Activated T-cell treated with anti-CD3 and anti-CD28 coated beads, Interleukin-2, amount 50 U/mL, for 72 hours (primary cell): Measurements from ENCODE around the gene KLB. TPM values are rescaled to one million over a fixed set of nuclear protein-coding genes. Genes with fewer than 3 reads are reported as not detected.

ENCODE experiments used
- ATAC-seq, 2 donors: fragments of 150-1000 bp; cut with Tn5 transposase; replicated peaks in 1 of 2; 2 replicates each; pipeline ENCODE4 v1.10.0; 2021; ENCODE audit warnings: moderate library complexity in 2 of 2, mild to moderate bottlenecking in 1 of 2
- DNase-seq, 2 donors: peaks; one replicate each; pipeline ENCODE4 v3.0.0; 2021 to 2022; ENCODE audit warnings: mixed read lengths in 1 of 2
- H3K27ac Mint-ChIP-seq: one replicate; pipeline ENCODE4 v1.8.0; 2022; ENCODE audit warnings: mild to moderate bottlenecking, moderate library complexity, mixed read lengths
- H3K27me3 Mint-ChIP-seq: one replicate; pipeline ENCODE4 v1.8.0; 2022; ENCODE audit warnings: low read depth, mixed read lengths
- H3K36me3 Mint-ChIP-seq, 2 donors: one replicate each; pipeline ENCODE4 v1.8.0; 2022; ENCODE audit warnings: mixed read lengths in 2 of 2, mild to moderate bottlenecking in 1 of 2; ENCODE audit not compliant: insufficient read depth in 2 of 2
- H3K4me1 Mint-ChIP-seq: one replicate; pipeline ENCODE4 v1.8.0; 2022; ENCODE audit warnings: low read depth, mixed read lengths
- H3K4me3 Mint-ChIP-seq, 2 donors: one replicate each; pipeline ENCODE4 v1.8.0; 2022; ENCODE audit warnings: mild to moderate bottlenecking in 2 of 2, mixed read lengths in 2 of 2, moderate library complexity in 2 of 2
- H3K9me3 Mint-ChIP-seq, 2 donors: one replicate each; pipeline ENCODE4 v1.8.0; 2022; ENCODE audit warnings: mixed read lengths in 2 of 2
- total RNA-seq, 2 donors: library from RNA; stranded (reverse); gene quantifications; one replicate each; pipeline ENCODE4 v1.2.3, GENCODE V29; 2022

Gene KLB
- total RNA-seq, 2 donors from 2014 or later = not detected

GRCh38 chr4:39433878-39434492, 27.3 kb downstream of the KLB start:
- no peaks in the 10 kb centered on the region for H3K4me1 Mint-ChIP-seq
- no peak for ATAC-seq
- no peaks in the 10 kb centered on the region for H3K27me3 Mint-ChIP-seq
- H3K4me3 Mint-ChIP-seq = no peak overlapping the region
- no peaks in the 10 kb centered on the region for H3K36me3 Mint-ChIP-seq
- DNase-seq = no peak
- H3K9me3 Mint-ChIP-seq = no peaks in the 10 kb centered on the region
- H3K27ac Mint-ChIP-seq = no peak overlapping the region

- Mint-ChIP-seq H3K4me1 (no peaks in the 10 kb centered on the region), H3K27me3 (no peaks in the 10 kb centered on the region), H3K27ac (no peak overlapping the region), H3K36me3 (no peaks in the 10 kb centered on the region), H3K9me3 (no peaks in the 10 kb centered on the region), H3K4me3 (no peak overlapping the region)
- ATAC-seq (no peak), DNase-seq (no peak)
Measured at GRCh38 chr4:39435659-39436563, 29.2 kb downstream of the KLB start.

- Mint-ChIP-seq H3K9me3 (no peaks in the 10 kb centered on the region), H3K27me3 (no peaks in the 10 kb centered on the region), H3K36me3 (no peaks in the 10 kb centered on the region), H3K27ac (no peak overlapping the region), H3K4me3 (no peak overlapping the region), H3K4me1 (peaks cover 11% of the 10 kb centered on the region)
- DNase-seq (no peak), ATAC-seq (peak; percentile 26 to 45)
Measured at GRCh38 chr4:39441593-39441992, 34.9 kb downstream of the KLB start.

- H3K27me3 Mint-ChIP-seq = no peaks in the 10 kb centered on the region
- ATAC-seq (peak; percentile 42 to 56), DNase-seq (peak in 1 of 2 donors; percentile 28)
- H3K4me1 Mint-ChIP-seq = peaks cover 16% of the 10 kb centered on the region
- H3K36me3 Mint-ChIP-seq = no peaks in the 10 kb centered on the region
- peak overlapping the region; percentile 34 for H3K27ac Mint-ChIP-seq
- no peak overlapping the region for H3K4me3 Mint-ChIP-seq
- H3K9me3 Mint-ChIP-seq = no peaks in the 10 kb centered on the region
Measured at GRCh38 chr4:39442998-39443397, 36.3 kb downstream of the KLB start.

GRCh38 chr4:39446483-39446841, 39.7 kb downstream of the KLB start:
- H3K4me1 Mint-ChIP-seq = peaks cover 21% of the 10 kb centered on the region
- peak overlapping the region in 1 of 2 donors; percentile 66 for H3K4me3 Mint-ChIP-seq
- H3K9me3 Mint-ChIP-seq = no peaks in the 10 kb centered on the region
- H3K27me3 Mint-ChIP-seq = no peaks in the 10 kb centered on the region
- H3K27ac Mint-ChIP-seq = no peak overlapping the region
- DNase-seq = no peak
- H3K36me3 Mint-ChIP-seq = peaks cover 0 to 12% of the 10 kb centered on the region in 2 donors
- ATAC-seq = no peak

- ATAC-seq = peak; percentile 65 to 71
Measured at GRCh38 chr4:39446842-39447573, 40.3 kb downstream of the KLB start.

GRCh38 chr4:39450618-39451017, 43.9 kb downstream of the KLB start:
- H3K4me1 Mint-ChIP-seq = peaks cover 43% of the 10 kb centered on the region
- peak overlapping the region; percentile 75 for H3K27ac Mint-ChIP-seq
- no peaks in the 10 kb centered on the region for H3K9me3 Mint-ChIP-seq
- H3K4me3 Mint-ChIP-seq = no peak overlapping the region
- no peak for DNase-seq
- H3K27me3 Mint-ChIP-seq = no peaks in the 10 kb centered on the region
- peaks cover 11 to 49% of the 10 kb centered on the region in 2 donors for H3K36me3 Mint-ChIP-seq
- ATAC-seq = no peak

More at GRCh38 chr4:39446842-39447573, 40.3 kb downstream of the KLB start:
- DNase-seq = peak; percentile 57 to 60
- Mint-ChIP-seq H3K27me3 (no peaks in the 10 kb centered on the region), H3K36me3 (peaks cover 0 to 17% of the 10 kb centered on the region in 2 donors), H3K9me3 (no peaks in the 10 kb centered on the region), H3K4me1 (peaks cover 24% of the 10 kb centered on the region), H3K27ac (no peak overlapping the region), H3K4me3 (peak overlapping the region; percentile 55 to 66)

- H3K27ac Mint-ChIP-seq = peak overlapping the region; percentile 75
Measured at GRCh38 chr4:39451423-39452023, 44.8 kb downstream of the KLB start.

GRCh38 chr4:39452153-39452859, 45.6 kb downstream of the KLB start:
- Mint-ChIP-seq H3K36me3 (peaks cover 18 to 64% of the 10 kb centered on the region in 2 donors), H3K9me3 (no peaks in the 10 kb centered on the region), H3K27me3 (no peaks in the 10 kb centered on the region), H3K4me3 (no peak overlapping the region), H3K27ac (peak overlapping the region; percentile 1), H3K4me1 (peaks cover 56% of the 10 kb centered on the region)
- DNase-seq = no peak
- no peak for ATAC-seq

More at GRCh38 chr4:39451423-39452023, 44.8 kb downstream of the KLB start:
- no peaks in the 10 kb centered on the region for H3K27me3 Mint-ChIP-seq
- H3K4me3 Mint-ChIP-seq = no peak overlapping the region
- no peaks in the 10 kb centered on the region for H3K9me3 Mint-ChIP-seq
- ATAC-seq (no peak), DNase-seq (no peak)
- peaks cover 11 to 56% of the 10 kb centered on the region in 2 donors for H3K36me3 Mint-ChIP-seq
- H3K4me1 Mint-ChIP-seq = peaks cover 52% of the 10 kb centered on the region

GRCh38 chr4:39452860-39453587, 46.3 kb downstream of the KLB start:
- DNase-seq = no peak
- Mint-ChIP-seq H3K4me3 (no peak overlapping the region), H3K27ac (peak overlapping the region; percentile 83), H3K4me1 (peaks cover 62% of the 10 kb centered on the region), H3K36me3 (peaks cover 21 to 71% of the 10 kb centered on the region in 2 donors), H3K9me3 (no peaks in the 10 kb centered on the region), H3K27me3 (no peaks in the 10 kb centered on the region)
- no peak for ATAC-seq

- no peak for DNase-seq
- no peak overlapping the region for H3K4me3 Mint-ChIP-seq
- H3K9me3 Mint-ChIP-seq = no peaks in the 10 kb centered on the region
- H3K4me1 Mint-ChIP-seq = peaks cover 62% of the 10 kb centered on the region
- peak overlapping the region; percentile 83 for H3K27ac Mint-ChIP-seq
- no peak for ATAC-seq
- no peaks in the 10 kb centered on the region for H3K27me3 Mint-ChIP-seq
- H3K36me3 Mint-ChIP-seq = peaks cover 27 to 76% of the 10 kb centered on the region in 2 donors
Measured at GRCh38 chr4:39453738-39454137, 47.0 kb downstream of the KLB start.

GRCh38 chr4:39455486-39455885, 48.8 kb downstream of the KLB start:
- DNase-seq (no peak), ATAC-seq (no peak)
- Mint-ChIP-seq H3K4me3 (peak overlapping the region; percentile 42 to 99), H3K27ac (no peak overlapping the region), H3K4me1 (peaks cover 68% of the 10 kb centered on the region), H3K9me3 (no peaks in the 10 kb centered on the region), H3K27me3 (no peaks in the 10 kb centered on the region), H3K36me3 (peaks cover 28 to 70% of the 10 kb centered on the region in 2 donors)
